WTC11 (cell line): Measurements from ENCODE around the gene RNF169. TPM values are rescaled to one million over a fixed set of nuclear protein-coding genes. Genes with fewer than 3 reads are reported as not detected.

Experiments
- ATAC-seq: fragments of 200-7000 bp; cut with Tn5 transposase; 2 replicates; pipeline ENCODE4 v1.10.0; 2021; ENCODE audit warnings: mild to moderate bottlenecking, moderate library complexity
- CTCF ChIA-PET: fragments of 300-600 bp; sonication (Branson Sonifier 250); formaldehyde crosslinking; loops from one replicate; lab custom pipeline; 2021; ENCODE audit warnings: antibody characterized with exemption; lab: Charles Lee
- POLR2A ChIA-PET: fragments of 350-600 bp; sonication (Branson Sonifier 250); formaldehyde crosslinking; loops from one replicate; lab custom pipeline; 2021; ENCODE audit warnings: antibody characterized with exemption; lab: Charles Lee
- DNase-seq: peaks from one replicate; pipeline ENCODE4 v3.0.0; 2021; ENCODE audit warnings: low spot score
- H3K27ac Mint-ChIP-seq: 2 replicates; pipeline ENCODE4 v1.8.0; 2021; ENCODE audit warnings: mixed read lengths
- H3K27me3 Mint-ChIP-seq: 2 replicates; pipeline ENCODE4 v1.8.0; 2021; ENCODE audit warnings: low read depth, mild to moderate bottlenecking, moderate library complexity, mixed read lengths
- H3K36me3 Mint-ChIP-seq: 2 replicates; pipeline ENCODE4 v1.8.0; 2021; ENCODE audit warnings: mixed read lengths
- H3K4me1 Mint-ChIP-seq: 2 replicates; pipeline ENCODE4 v1.8.0; 2022; ENCODE audit warnings: mixed read lengths
- H3K4me3 Mint-ChIP-seq: 2 replicates; pipeline ENCODE4 v1.8.0; 2021; ENCODE audit warnings: mild to moderate bottlenecking, moderate library complexity, mixed read lengths
- H3K9me3 Mint-ChIP-seq: 2 replicates; pipeline ENCODE4 v1.8.0; 2021; ENCODE audit warnings: mixed read lengths
- AR ChIP-seq: fragments of 250-450 bp; sonication (Bioruptor Pico); IDR thresholded peaks from 2 replicates; pipeline ENCODE4 v1.9.0; 2021; ENCODE audit warnings: mild to moderate bottlenecking
- ATF1 ChIP-seq: sonication (generic); formaldehyde crosslinking; IDR thresholded peaks from 2 replicates; pipeline ENCODE4 v1.8.1; 2023; ENCODE audit warnings: mild to moderate bottlenecking, moderate library complexity, missing genetic modification reagents
- ATF3 ChIP-seq: sonication (generic); formaldehyde crosslinking; conservative IDR thresholded peaks from 2 replicates; pipeline ENCODE4 v1.8.1; 2022; ENCODE audit warnings: mild to moderate bottlenecking, missing genetic modification reagents
- CREM ChIP-seq: sonication (generic); formaldehyde crosslinking; IDR thresholded peaks from 2 replicates; pipeline ENCODE4 v1.8.1; 2022; ENCODE audit warnings: mild to moderate bottlenecking, missing genetic modification reagents, moderate library complexity
- EMX1 ChIP-seq: fragments of 250-450 bp; sonication (Bioruptor Pico); IDR thresholded peaks from 2 replicates; pipeline ENCODE4 v1.8.0; 2021; ENCODE audit warnings: mild to moderate bottlenecking
- ERG ChIP-seq: fragments of 250-450 bp; sonication (Bioruptor Pico); IDR thresholded peaks from 2 replicates; pipeline ENCODE4 v1.8.0; 2021; ENCODE audit warnings: mild to moderate bottlenecking
- IRF1 ChIP-seq: sonication (generic); formaldehyde crosslinking; IDR thresholded peaks from 2 replicates; pipeline ENCODE4 v1.8.0; 2023; ENCODE audit warnings: missing genetic modification reagents
- IRF2 ChIP-seq: sonication (generic); formaldehyde crosslinking; IDR thresholded peaks from 2 replicates; pipeline ENCODE4 v1.8.0; 2022; ENCODE audit warnings: low read depth, missing genetic modification reagents, borderline replicate concordance
- KAT7 ChIP-seq: sonication (generic); formaldehyde crosslinking; IDR thresholded peaks from 2 replicates; pipeline ENCODE4 v1.8.1; 2023; ENCODE audit warnings: missing genetic modification reagents, mild to moderate bottlenecking, borderline replicate concordance
- NFE2L1 ChIP-seq: sonication (generic); formaldehyde crosslinking; IDR thresholded peaks from 2 replicates; pipeline ENCODE4 v1.8.1; 2023; ENCODE audit warnings: missing genetic modification reagents
- NR1H2 ChIP-seq: sonication (generic); formaldehyde crosslinking; IDR thresholded peaks from 2 replicates; pipeline ENCODE4 v1.9.0; 2021; ENCODE audit warnings: mild to moderate bottlenecking, moderate library complexity, missing genetic modification reagents
- NR2C2 ChIP-seq: sonication (generic); formaldehyde crosslinking; IDR thresholded peaks from 2 replicates; pipeline ENCODE4 v1.8.0; 2022; ENCODE audit warnings: mild to moderate bottlenecking, missing genetic modification reagents
- PRRX2 ChIP-seq: fragments of 250-450 bp; sonication (Bioruptor Pico); IDR thresholded peaks from 2 replicates; pipeline ENCODE4 v1.8.0; 2021; ENCODE audit warnings: mild to moderate bottlenecking
- RELA ChIP-seq: sonication (generic); formaldehyde crosslinking; IDR thresholded peaks from 2 replicates; pipeline ENCODE4 v1.8.1; 2022; ENCODE audit warnings: missing genetic modification reagents, mild to moderate bottlenecking, borderline replicate concordance
- RORB ChIP-seq: fragments of 250-450 bp; sonication (Bioruptor Pico); IDR thresholded peaks from 2 replicates; pipeline ENCODE4 v1.9.0; 2021; ENCODE audit warnings: mild to moderate bottlenecking
- SOX15 ChIP-seq: fragments of 250-450 bp; sonication (Bioruptor Pico); IDR thresholded peaks from 2 replicates; pipeline ENCODE4 v1.9.0; 2021; ENCODE audit warnings: mild to moderate bottlenecking
- SP1 ChIP-seq: sonication (generic); formaldehyde crosslinking; conservative IDR thresholded peaks from 2 replicates; pipeline ENCODE4 v1.8.1; 2022; ENCODE audit warnings: missing genetic modification reagents
- TP53 ChIP-seq: sonication (generic); formaldehyde crosslinking; IDR thresholded peaks from 2 replicates; pipeline ENCODE4 v1.8.1; 2023; ENCODE audit warnings: mild to moderate bottlenecking, missing genetic modification reagents
- ZBTB21 ChIP-seq: sonication (generic); formaldehyde crosslinking; IDR thresholded peaks from 2 replicates; pipeline ENCODE4 v1.8.1; 2023; ENCODE audit warnings: mild to moderate bottlenecking, missing genetic modification reagents, borderline replicate concordance
- ZNF317 ChIP-seq: sonication (generic); formaldehyde crosslinking; IDR thresholded peaks from 2 replicates; pipeline ENCODE4 v1.8.1; 2023; ENCODE audit warnings: low read depth, mild to moderate bottlenecking, moderate library complexity, missing genetic modification reagents, borderline replicate concordance
- ZNF396 ChIP-seq: fragments of 250-450 bp; sonication (Bioruptor Pico); IDR thresholded peaks from 2 replicates; pipeline ENCODE4 v1.8.0; 2021; ENCODE audit warnings: mild to moderate bottlenecking, moderate library complexity, borderline replicate concordance
- ZNF512 ChIP-seq: sonication (generic); formaldehyde crosslinking; IDR thresholded peaks from 2 replicates; pipeline ENCODE4 v1.8.1; 2022; ENCODE audit warnings: missing genetic modification reagents, borderline replicate concordance
- ZNF532 ChIP-seq: fragments of 250-450 bp; sonication (Bioruptor Pico); IDR thresholded peaks from 2 replicates; pipeline ENCODE4 v1.9.0; 2021; ENCODE audit warnings: mild to moderate bottlenecking, borderline replicate concordance
- total RNA-seq: library from RNA; stranded (reverse); gene quantifications from 3 replicates; pipeline ENCODE4 v1.2.3, GENCODE V29; 2021

RNF169 gene
- total RNA-seq, 1 experiment from 2014 or later = 13.6 TPM

- Mint-ChIP-seq H3K4me3 (no peak overlapping the region), H3K27ac (no peak overlapping the region), H3K27me3 (peaks cover 16% of the 10 kb centered on the region), H3K9me3 (peaks cover 20% of the 10 kb centered on the region), H3K4me1 (peaks cover 10% of the 10 kb centered on the region)
- POLR2A ChIA-PET = no interaction called here
- TF ChIP-seq AR (CRISPR knock-in tag) (no peak), CREM (CRISPR knock-in tag) (no peak), ATF3 (CRISPR knock-in tag) (no peak), ZNF317 (CRISPR knock-in tag) (no peak), IRF2 (CRISPR knock-in tag) (no peak), ERG (CRISPR knock-in tag) (no peak), NR2C2 (CRISPR knock-in tag) (no peak), ZBTB21 (CRISPR knock-in tag) (no peak), RORB (no peak), SP1 (no peak), TP53 (CRISPR knock-in tag) (no peak), ATF1 (CRISPR knock-in tag) (no peak)
- TF ChIP-seq, all 79 proteins: peak for 0
- no peak for DNase-seq
- no peak for ATAC-seq
- CTCF ChIA-PET = interaction anchor here (0.8 to 1.1 kb wide), 3 partner anchors 17 to 47 kb away, joined by 3 read pairs; no protein-coding TSS in a partner anchor
- peaks cover 15% of the 10 kb centered on the region for H3K36me3 Mint-ChIP-seq
These were observed 5.0 kb upstream of the RNF169 start for GRCh38 chr11:74743640-74744039.

- Mint-ChIP-seq H3K4me3 (no peak overlapping the region), H3K9me3 (peaks cover 20% of the 10 kb centered on the region), H3K27me3 (peaks cover 16% of the 10 kb centered on the region), H3K27ac (no peak overlapping the region), H3K36me3 (peaks cover 15% of the 10 kb centered on the region), H3K4me1 (peaks cover 10% of the 10 kb centered on the region)
- CTCF ChIA-PET = interaction anchor here (0.8 to 1.2 kb wide), 5 partner anchors 12 to 61 kb away, joined by 3 to 4 read pairs (median 3); no protein-coding TSS in a partner anchor
- POLR2A ChIA-PET = no interaction called here
- no peak for ATAC-seq
- no peak for DNase-seq
- TF ChIP-seq PRRX2 (no peak), NR1H2 (no peak), ZNF532 (CRISPR knock-in tag) (no peak), ZBTB21 (CRISPR knock-in tag) (no peak), KAT7 (CRISPR knock-in tag) (no peak), ZNF512 (CRISPR knock-in tag) (no peak), EMX1 (CRISPR knock-in tag) (no peak), IRF1 (CRISPR knock-in tag) (no peak), ZNF396 (no peak), RELA (no peak), SOX15 (no peak), NFE2L1 (CRISPR knock-in tag) (no peak)
These were observed 4.4 kb upstream of the RNF169 start for GRCh38 chr11:74744277-74744676.
